Glomerular endothelial cell (primary cell): ENCODE data around the gene KCNIP3. TPM values are rescaled to one million over a fixed set of nuclear protein-coding genes. Genes with fewer than 3 reads are reported as not detected.

ENCODE experiments used
- DNase-seq: peaks from one replicate; pipeline ENCODE4 v3.0.0-alpha.2; 2011; ENCODE audit warnings: low read depth, low spot score; ENCODE audit errors: extremely low read depth
- total RNA-seq: library from RNA; depleted of rRNA; stranded (reverse); fragments of >200 nt; gene quantifications from 2 replicates; pipeline ENCODE4 v1.2.3, GENCODE V29; 2015

Gene KCNIP3
- total RNA-seq, 1 donor from 2014 or later: 2.2 TPM

DNA sequence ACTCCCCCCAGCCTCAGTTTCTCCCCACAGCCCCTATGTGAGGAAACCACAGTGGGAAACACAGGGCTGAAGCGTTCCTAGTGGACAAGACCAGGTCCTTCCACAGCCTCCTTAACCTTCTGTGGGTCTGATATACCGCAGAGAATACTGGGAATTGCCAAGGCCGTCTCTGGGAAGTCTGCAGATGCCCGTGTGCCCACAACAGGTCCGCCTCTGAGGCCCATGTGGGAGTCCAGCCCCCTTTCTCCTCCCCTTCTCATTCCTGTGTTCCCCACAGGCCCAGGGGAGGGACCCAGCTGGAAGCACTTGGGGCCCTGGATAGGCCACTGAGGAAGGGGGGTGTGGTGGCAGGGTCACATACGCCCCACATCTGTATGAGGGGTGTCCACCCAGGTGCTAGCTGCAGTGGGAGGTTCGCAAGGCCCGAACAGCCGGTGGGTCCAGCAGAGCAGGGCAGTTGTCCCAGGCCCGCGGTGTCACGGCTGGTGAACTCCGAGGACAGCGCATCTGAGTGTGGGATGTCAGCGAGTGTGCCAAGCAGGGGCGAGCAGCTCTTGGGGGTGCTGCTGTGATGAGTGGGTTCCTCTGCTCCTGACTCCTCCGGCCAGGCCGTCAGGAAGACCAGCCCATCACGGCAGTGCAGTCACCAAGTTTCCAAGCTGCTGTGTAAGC lies 2.4 kb upstream of the KCNIP3 start:
- DNase-seq: no peak

DNA sequence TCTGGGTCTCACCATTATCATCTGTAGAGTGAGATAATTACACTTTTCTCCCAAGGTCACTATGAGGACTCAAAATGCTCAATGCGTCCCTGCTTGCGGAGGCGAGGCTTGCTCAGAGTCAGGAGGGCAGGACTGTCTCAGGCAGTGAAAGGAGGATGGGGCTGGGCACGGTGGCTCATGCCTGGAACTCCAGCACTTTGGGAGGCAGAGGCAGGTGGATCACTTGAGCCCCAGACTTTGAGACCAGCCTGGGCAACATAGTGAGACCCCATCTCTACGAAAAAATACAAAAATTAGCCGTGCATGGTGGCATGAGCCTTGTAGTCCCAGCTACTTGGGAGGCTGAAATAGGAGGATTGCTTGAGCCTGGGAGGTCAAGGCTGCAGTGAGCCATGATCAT lies 1.8 kb upstream of the KCNIP3 start:
- no peak for DNase-seq

DNA sequence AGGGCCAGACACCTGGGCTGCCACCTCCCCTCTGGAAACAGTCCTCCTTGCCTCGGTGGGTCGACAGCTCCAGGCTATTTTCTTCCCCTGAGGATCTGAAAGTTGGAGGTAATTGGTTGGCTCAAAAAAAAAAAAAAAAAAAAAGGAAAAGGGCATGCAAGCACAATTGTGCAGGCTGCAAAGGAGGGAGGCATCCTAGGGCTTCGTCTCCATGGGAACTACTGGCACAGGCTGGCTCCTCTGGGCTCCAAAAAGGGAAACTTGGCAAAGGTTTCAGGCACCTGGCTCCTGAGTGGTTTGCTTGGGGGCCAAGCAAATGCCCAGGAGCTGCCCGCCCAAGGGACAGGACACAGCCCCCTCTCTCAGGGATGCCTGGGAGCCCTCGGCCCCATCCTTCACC lies 1.1 kb upstream of the KCNIP3 start:
- no peak for DNase-seq

DNA sequence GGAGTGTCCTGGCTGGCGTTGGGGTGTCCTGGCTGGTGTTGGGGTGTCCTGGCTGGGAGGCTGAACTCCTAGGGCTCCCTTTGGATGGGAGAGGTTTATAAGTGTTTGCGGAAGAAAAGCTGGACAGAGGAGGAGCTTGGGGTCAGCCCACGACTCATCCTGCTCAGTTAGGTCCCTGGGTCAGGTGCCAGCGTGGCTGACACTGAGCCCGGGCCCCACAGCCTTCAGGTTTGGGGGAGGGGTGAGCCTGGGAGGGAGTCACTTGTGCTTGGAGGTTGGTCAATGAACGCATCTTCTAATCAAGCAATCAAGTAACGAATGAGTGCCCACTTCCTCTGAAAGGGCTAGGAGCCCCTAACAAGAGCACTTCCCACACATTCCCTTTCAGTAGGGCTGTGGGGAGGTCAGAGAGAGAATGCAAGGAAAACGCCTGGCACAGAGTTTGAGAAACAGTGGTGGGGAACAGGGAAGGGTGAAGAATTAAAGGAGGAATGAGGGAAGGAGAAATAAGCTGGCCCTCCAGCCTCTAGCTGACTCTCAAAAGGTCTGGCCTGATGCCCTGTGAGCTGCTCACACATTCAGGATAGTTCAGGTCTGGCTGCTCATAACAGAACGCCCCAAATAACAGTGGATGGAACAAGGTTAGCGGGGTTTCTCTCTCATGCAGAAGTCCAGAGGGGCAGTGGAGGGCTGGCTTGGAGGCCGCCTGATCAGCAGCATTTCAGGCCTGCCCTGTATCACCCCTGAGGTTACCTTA lies 670 bp downstream of the KCNIP3 start:
- DNase-seq: no peak

DNA sequence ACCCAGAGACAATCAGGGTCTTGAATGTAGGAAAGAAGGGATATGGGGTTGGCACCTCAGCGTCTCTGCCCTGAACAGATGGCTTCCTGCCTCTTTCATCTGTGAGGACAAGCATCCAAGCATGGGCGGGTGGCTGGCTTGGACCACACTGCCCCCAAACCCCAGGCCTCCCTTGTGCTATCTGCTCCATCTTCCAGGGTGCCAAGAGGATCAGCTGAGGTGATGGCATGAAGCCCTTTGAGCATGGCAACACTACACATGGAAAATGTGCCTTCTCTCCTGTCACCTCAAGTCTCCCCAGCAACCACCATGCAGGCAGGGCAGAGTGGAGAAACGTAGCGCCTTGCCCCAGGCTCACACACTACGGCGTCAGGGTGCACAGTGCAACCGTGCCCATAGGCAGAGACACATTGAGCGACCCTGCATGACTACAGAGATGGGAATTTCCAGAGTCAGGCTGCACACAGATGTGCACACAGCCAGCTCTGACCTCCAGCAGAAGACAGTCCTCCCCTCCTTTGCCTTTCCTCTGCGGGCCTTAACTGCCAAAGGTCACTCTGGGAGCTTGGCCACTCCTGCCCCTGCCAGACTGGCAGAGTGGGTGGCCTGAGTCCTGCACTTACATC lies 1.5 kb downstream of the KCNIP3 start:
- DNase-seq: no peak

DNA sequence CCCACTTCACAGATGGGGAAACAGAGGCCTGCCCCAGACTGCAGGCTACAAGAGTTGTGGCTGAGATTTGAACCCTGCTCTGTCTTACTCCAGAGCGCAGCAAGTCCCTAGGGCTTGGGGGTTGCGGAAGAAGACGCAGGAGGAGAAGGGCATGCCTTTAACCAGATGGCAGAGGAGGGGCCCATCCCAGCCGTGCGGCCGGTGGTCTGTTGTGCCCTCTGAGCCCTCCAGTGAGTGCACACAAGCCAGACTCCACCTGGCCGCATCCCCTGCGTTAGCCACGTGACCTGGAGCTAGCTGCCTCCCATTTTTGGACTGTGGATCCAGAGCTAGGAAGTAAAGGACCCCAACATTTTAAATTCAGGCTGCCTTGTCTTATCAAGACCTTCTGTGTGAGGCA lies 2.8 kb downstream of the KCNIP3 start:
- no peak for DNase-seq

DNA sequence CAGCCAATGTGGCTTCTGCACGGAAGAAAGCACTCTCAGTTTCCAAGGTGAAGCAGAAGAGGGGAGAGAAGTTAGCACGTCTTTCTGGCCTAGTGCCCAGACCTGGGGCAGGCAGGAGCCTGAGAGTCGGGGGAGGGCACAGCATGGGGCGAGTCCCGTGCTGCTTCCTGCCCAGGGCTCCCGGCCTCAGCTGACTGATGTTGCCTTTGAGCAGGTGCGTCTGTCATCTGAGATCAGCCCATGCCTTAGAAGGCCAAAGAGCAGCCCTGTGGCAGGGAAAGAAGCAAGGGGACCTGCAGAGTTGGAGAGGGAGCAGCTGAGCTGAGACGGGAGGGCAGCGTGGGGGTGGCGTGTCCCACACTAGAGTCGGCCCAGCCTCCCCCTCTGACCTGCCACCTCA lies 3.3 kb downstream of the KCNIP3 start:
- no peak for DNase-seq

DNA sequence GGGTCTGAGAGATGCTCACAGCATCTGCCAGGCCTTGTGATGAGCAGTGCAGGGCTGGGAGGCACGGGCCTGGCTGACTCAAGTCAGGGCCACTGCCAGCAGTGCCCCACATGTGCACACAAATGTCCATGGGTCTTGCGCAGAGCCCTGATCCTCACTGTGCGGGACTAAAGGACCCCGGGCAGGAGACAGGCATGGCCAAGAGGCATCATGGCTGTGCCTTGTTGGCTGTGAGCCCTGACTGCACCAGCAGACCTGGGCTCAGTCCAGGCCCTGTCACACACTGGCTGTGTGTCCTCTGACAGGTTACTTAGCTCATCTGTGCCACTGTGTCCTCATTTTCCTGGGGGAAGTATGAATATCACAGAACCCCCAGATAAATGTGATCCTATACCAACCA lies 4.0 kb downstream of the KCNIP3 start:
- no peak for DNase-seq

DNA sequence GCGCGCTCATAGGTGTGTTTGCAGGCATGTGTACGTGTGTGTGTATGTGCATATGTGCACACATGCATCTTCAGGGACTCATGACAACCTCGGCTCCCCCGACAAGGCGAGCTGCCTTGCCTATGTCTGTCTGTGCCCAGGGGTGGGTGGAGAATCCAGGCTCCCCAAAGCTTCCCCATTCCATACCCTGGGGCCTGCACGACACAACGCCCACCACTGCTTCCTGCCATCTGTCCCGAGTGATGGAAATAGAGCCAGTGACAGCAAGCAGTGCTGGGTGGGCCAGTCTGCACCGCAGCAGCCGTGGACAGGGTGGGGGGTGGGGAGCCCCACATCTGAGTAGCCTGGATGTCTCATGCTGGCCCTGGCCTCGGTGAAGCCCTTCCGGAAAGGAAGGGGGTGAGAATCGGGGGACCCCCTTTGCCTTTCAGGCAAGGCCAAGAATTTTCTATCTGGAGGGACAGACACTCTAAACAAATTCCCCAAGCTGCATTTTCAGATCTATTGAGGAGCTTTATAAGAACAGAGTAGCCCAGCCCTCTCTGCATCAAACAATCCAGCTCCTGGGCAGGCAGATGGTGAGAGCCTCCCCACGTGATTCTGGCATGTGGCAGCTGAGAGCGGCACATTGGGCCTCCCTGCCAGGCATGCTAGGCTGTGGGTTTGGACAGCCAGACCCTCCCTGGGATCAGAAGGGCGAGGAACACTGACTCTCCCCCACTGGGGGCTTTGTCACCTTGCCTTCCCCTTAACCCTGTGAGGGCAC lies 4.9 kb downstream of the KCNIP3 start:
- DNase-seq: no peak

DNA sequence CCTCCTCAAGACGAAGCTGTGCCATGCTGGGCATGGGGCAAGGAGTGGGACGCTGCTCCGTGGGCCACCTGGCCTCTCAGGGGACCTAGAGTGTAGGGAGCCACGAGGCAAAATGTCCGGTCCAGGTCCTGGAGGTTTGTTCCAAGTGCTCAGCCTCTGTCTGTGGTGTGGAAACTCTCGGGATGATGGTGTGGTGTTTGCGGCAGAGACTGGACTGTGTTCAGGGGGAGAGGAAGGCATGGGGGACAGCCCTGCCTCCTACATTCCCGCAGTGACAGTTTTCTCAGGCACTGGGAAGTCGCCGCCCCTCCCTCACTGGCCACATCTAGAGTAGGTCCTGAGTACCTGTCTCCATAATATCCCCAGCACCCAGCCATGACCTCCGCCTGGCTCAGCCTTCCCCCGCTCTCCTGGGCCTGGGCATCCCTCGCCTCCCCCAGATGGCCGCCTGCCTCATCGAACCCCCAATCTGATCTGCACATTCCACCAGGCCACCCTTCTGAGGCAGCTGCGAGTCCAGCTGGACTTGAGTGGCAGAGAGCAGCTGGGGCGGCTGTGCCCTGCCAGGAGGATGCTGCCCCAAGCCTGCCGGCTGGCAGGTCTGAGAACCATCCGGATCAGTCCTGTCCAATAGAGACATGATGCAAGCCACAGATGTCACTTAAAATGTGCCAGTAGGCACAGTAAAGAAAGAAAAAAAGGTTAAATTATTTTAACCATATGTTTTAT lies 6.2 kb downstream of the KCNIP3 start:
- DNase-seq: no peak

DNA sequence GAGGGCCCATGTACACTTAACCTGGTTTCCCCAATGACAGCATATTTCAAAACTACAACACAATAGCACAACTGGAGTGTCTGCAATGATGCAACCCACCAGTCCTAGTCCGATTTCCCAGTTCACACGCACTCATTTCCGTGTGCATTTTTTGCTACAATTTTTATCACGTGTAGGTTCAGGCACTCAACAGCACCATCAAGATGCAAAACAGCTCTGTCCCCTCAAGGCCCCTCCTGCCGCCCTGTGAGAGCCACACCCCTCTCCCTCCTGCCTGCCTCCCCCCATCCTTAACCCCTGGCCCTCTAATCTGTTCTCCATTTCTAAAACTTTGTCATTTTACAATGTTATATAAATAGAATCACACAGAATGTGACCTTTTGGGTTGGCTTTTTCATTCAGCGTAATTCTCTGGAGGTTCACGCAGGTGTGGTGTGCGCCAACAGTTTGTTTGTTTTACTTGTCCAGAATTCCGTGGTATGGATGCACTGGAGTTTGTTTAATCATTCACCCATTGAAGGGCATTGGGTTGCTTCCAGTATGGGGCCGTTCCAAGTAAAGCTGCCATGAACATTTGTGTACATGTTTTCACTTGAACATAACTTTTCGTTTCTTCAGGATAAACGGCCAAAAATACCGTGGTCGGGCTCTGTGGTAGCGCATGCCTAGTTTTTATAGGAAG lies 8.4 kb downstream of the KCNIP3 start:
- DNase-seq: no peak

DNA sequence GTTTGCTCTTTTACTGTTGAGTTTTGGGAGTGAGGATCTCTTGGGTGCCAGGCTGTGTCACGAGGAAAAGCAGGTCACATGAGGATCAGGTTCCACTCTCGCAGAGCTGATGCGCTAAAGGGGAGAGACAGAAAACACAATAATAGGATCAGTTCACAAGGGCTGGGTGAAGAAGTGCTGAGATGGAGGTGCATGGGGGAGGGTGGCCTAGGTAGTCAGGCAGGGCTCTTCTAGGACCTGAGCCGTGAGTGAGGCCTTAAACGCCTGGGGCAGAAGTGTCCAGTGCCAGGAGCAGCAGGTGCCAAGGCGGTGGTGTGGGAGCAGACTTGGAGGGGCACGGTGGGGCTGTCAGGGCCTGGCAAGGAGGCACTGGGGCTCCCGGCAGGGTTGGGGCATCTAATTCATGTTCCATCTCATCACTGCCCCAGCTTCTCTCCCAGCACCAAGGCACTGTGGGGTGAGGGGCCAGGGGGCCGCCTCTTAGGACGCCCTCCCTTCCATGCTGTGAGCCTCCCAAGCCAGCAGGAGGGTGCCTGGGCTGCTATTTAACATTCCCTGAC lies 9.3 kb downstream of the KCNIP3 start:
- DNase-seq: no peak

DNA sequence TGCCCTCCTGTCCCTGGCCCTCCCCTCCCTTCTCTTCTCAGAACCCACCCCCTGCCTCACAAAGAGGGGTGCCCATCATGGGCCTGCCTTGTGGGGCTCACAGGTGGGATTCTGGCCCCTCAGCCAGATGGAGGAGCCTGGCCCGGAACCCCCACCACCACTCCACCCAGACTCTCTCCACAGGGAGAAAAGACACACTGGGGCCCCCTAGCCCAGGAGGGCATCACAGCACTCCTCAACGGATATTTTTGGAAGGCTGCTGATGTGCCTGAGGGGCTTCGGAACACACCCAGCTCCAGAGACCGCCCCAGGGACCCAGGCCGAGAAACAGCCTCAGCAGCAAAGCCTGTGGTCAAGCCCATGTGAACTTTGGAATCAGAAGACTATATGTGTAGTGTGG lies 9.9 kb downstream of the KCNIP3 start:
- DNase-seq: no peak

DNA sequence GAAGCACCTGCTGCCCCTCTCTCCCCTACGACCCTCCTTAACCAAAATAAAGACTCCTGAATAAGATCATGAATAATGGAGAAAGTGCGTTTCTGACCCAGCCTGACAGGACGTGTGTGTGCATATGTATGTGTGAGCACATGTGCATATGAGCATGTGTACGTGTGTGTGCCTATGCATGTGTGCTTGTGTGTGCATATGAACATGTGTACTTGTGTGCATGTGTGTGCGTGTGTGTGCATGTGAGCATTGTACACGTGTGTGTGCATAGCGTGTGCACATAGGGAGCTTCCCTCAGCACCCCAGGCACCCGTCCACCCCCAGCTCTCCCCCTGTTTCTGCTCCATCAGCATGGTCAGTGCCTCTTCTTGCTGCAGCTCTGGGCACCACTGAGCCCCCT lies 10.7 kb downstream of the KCNIP3 start:
- no peak for DNase-seq

DNA sequence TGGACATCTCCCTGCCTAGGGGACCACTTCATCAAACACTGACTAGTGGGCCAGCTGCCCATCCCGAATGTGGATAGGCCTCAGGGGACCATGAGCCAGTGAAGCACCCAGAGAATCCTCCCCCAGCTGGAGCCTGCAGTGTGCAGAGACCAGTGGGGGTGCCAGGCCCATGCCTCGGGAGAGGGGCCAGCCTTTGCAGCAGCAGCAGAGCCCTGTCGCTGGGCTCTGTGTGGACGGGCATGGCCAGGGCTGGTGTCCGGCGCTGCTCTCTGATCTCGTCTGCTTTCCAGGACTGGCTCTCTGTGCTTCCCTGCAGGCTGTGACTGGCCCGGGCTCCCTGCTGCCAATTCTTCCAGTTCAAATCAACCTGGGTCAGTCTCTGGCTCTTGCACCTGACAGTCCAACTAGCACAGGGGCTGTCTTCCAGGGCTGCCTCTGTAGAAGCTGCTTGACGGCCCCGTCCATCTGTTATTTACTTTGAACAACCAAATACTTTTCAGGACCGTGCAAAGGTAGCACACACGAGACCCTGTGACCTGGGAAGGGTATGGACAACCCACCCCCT lies 11.4 kb downstream of the KCNIP3 start:
- no peak for DNase-seq

DNA sequence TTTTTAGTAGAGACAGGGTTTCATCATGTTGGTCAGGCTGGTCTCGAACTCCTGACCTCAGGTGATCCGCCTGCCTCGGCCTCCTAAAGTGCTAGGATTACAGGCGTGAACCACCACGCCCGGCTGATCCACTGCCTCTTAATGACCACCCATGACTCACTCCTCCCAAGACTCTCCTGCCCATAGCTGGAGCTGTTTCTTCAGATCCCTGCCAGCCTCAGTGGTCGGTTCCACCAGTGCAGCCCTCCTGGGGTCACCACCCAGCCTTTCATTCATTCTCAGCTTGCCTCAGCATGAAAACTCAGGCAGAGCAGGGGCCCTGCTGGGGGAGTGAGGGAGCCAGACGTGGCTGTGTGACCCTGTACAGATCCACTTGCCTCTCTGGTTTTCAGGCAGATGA lies 12.5 kb downstream of the KCNIP3 start:
- DNase-seq: no peak

DNA sequence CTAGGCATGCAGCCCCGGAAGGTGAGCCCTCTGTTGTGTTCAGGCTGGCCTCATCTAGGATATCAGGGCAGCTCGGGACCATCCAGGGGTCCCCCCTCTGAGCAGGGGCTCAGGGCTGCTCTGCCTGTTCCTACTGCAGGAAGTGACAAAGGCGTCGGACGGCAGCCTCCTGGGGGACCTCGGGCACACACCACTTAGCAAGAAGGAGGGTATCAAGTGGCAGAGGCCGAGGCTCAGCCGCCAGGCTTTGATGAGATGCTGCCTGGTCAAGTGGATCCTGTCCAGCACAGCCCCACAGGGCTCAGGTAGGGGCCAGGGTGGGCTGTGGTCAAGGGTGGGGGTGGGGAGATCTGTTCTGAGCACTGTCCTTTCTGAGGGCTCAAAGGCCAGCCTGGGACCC lies 13.1 kb downstream of the KCNIP3 start:
- no peak for DNase-seq

DNA sequence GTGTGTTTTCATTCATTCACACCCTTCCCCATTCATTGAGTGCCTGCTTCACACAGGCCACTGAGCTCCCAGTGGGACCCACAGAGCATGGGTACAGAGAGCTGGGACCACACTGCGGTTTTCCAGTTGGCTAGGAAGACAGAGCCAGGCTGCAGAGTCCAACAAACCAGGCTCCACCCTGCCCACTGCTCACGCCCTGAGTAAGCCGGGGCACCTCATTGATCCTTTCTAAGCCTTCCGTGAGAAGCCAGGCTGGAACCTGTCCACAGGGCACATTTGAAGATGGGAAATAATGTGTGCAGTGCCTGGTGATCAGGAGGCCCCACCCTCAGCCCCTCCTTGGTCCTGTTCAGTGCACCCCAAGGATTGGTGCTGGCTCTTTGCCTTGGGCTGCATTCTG lies 13.5 kb downstream of the KCNIP3 start:
- no peak for DNase-seq

DNA sequence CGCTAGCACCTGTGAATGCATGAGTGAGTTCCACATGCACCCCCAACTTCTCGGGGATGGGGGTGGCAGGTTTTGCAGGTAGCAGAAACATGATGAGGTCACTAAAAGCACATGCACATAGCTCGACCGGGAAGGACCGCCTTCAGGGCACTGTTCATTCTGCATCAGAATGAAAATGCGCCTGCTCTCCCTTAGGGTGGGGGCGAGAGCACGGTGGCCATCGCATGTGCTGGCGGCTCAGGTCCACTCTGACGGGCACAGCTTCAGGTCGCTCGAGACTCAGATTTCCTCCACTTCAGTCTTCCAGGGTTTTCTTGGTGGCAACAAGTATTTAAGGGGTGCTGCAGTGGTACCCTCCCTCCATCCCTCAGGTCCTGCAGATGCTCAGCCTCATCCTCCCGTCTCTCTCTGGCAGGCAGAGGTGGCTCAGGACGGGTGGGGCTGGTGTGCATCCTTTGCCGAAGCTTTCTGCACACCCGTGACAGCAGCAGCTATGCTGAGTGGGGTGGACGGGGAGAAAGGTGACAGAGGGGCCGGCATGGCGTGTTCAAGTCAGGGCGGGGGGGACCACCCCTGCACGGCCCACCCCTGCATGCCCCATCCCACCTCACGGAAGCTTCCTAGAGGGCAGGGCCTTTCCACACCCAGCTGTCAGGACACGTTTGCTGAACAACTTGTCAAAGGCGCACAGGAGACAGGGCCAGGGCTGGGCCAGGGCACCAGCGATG lies 14.8 kb downstream of the KCNIP3 start:
- no peak for DNase-seq
